GM10248 (cell line): ENCODE measurements around the gene TMEM161A.

Experiments used
- CTCF ChIA-PET: fragments of 300-600 bp; sonication (Branson Sonifier 250); formaldehyde crosslinking; extraction: SDS; loops from one replicate; lab custom pipeline; 2021; ENCODE audit warnings: antibody characterized with exemption; lab: Yijun Ruan, JAX
- POLR2A ChIA-PET: fragments of 350-650 bp; sonication (Branson Sonifier 250); formaldehyde crosslinking; extraction: SDS; loops from one replicate; lab custom pipeline; 2020; ENCODE audit warnings: antibody characterized with exemption; lab: Yijun Ruan, JAX
- DNase-seq: peaks from one replicate; pipeline ENCODE4 v3.0.0; 2012; ENCODE audit errors: extremely low spot score
- TF ChIP-seq, protein P1 (sequence below): IDR thresholded peaks from 2 replicates; pipeline ENCODE4 v1.5.1; 2012; ENCODE audit warnings: mild to moderate bottlenecking, low read depth; ENCODE audit errors: extremely low read depth, missing control alignments, control extremely low read depth

Gene TMEM161A

DNA sequence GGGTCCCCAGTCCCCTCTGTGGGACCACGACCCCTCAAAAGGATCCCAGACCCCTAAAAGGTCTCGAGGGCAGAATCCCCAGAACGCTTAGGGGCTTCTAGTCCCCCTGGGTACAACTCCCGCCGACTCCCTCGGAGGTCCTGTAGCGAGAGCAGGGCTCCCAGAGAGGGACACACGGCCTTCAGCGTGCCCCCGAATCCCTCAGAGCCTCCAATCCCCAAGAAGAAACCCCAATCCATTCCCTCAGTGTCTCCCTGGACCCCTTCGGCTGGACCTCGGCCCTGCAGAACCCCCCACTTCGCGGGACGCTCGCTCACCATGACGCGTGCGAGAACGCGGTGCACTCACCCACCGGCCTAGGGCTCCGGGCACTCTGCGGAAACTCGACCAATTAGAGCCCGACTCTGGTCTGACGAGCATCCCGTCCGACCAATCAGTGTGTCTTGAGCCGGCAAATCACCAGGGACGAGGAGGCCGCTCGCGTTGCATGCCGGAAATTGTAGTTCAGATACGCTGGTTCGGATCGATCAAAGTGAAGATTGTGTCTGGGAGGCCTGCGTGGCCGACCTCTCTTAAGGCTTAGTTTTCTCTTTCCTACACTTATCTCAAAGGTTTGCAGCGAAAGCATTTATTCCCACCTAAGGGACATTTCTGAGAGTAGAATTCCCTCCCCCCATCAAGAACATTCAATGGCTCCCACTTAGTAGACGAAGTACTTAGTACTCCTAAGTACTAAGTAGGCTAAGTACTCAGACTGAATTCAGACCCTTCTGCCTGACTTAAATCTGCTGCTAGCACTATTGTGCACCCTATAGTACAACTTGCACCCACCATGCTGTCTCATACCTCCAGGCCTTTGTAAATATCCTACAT lies at the start of gene TMEM161A:
TSS of gene TMEM161A (minus strand) at position 370 of the 873 bp plus-strand sequence. CDS start at position 320, 50 bp downstream.
- ChIA-PET POLR2A (no interaction called here), CTCF (interaction anchor here (0.8 to 14.3 kb wide), 6 partner anchors 10 to 86 kb away, joined by 3 to 302 read pairs (median 6); partner anchors contain the start of gene MEF2B)
- TF ChIP-seq, protein P1, sequence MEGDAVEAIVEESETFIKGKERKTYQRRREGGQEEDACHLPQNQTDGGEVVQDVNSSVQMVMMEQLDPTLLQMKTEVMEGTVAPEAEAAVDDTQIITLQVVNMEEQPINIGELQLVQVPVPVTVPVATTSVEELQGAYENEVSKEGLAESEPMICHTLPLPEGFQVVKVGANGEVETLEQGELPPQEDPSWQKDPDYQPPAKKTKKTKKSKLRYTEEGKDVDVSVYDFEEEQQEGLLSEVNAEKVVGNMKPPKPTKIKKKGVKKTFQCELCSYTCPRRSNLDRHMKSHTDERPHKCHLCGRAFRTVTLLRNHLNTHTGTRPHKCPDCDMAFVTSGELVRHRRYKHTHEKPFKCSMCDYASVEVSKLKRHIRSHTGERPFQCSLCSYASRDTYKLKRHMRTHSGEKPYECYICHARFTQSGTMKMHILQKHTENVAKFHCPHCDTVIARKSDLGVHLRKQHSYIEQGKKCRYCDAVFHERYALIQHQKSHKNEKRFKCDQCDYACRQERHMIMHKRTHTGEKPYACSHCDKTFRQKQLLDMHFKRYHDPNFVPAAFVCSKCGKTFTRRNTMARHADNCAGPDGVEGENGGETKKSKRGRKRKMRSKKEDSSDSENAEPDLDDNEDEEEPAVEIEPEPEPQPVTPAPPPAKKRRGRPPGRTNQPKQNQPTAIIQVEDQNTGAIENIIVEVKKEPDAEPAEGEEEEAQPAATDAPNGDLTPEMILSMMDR = no peak
- DNase-seq = peak; percentile 100

GRCh38 chr19:19186742-19187141 lies 48.5 kb upstream of the TMEM161A start:
- POLR2A ChIA-PET = no interaction called here
- TF ChIP-seq, protein P1 = no peak
- CTCF ChIA-PET = interaction anchor here (0.7 to 2.0 kb wide), 2 partner anchors 12 to 30 kb away, joined by 3 to 8 read pairs; no protein-coding TSS in a partner anchor
- DNase-seq = no peak

- DNase-seq = no peak
- TF ChIP-seq, protein P1 = peak; percentile 46
- ChIA-PET CTCF (interaction anchor here (2.0 to 2.9 kb wide), 2 partner anchors 11 to 12 kb away, joined by 8 to 21 read pairs; no protein-coding TSS in a partner anchor), POLR2A (no interaction called here)
Measured at GRCh38 chr19:19185853-19186740, 47.8 kb upstream of the TMEM161A start.

GRCh38 chr19:19181488-19181998 lies 43.3 kb upstream of the TMEM161A start:
- TF ChIP-seq, protein P1 = no peak
- CTCF ChIA-PET = no interaction called here
- POLR2A ChIA-PET = no interaction called here
- no peak for DNase-seq

GRCh38 chr19:19179548-19180441 lies 41.5 kb upstream of the TMEM161A start:
- TF ChIP-seq, protein P1 = no peak
- POLR2A ChIA-PET = no interaction called here
- no peak for DNase-seq
- CTCF ChIA-PET = interaction anchor here (14.0 kb wide), 1 partner anchor 34 kb away, joined by 302 read pairs; no protein-coding TSS in a partner anchor
